Measurements from ENCODE around the gene ICA1L. TPM values are rescaled to one million over a fixed set of nuclear protein-coding genes. Genes with fewer than 3 reads are reported as not detected.
"Not testable (repeated sequence)": the region's sequence is repeated elsewhere in the genome, so short reads cannot be mapped to it uniquely, and the experiment has no call there.

The ICA1L gene
- total and polyA plus RNA-seq, 7 donors = 0.65 to 5.5 (median 5.0) TPM

DNA sequence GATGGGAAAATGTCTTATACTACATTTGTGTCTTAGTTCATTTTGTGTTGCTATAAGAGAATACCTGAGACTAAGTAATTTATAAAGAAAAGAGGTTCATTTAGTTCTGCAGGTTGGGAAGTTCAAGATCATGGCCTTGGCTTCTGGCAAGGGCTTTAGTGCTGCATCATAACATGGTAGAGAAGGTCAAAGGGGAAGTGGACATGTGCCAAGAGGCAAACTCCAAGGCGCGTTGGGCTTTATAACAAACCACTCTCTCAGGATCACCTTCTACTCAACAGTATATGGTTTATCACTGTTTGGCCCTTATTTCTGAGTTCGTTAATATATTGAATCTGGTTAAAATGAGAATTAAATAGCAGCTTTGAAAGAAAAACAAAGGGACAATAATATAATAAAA lies 58.2 kb downstream of the ICA1L start:
- ATAC-seq = no peak
- Histone ChIP-seq H3K27me3 (ENCODE audit: insufficient read depth in 3 of 3, low read length in 2 of 3) (no peaks in the 10 kb centered on the region), H3K27ac (no peak overlapping the region), H3K36me3 (ENCODE audit: insufficient read depth in 1 of 2, low read depth in 1 of 2) (peaks cover 0 to 4% of the 10 kb centered on the region in 2 donors), H3K9me3 (no peaks in the 10 kb centered on the region), H3K4me3 (no peak overlapping the region), H3K4me1 (peaks cover 5% of the 10 kb centered on the region)
- TF ChIP-seq, protein P1, sequence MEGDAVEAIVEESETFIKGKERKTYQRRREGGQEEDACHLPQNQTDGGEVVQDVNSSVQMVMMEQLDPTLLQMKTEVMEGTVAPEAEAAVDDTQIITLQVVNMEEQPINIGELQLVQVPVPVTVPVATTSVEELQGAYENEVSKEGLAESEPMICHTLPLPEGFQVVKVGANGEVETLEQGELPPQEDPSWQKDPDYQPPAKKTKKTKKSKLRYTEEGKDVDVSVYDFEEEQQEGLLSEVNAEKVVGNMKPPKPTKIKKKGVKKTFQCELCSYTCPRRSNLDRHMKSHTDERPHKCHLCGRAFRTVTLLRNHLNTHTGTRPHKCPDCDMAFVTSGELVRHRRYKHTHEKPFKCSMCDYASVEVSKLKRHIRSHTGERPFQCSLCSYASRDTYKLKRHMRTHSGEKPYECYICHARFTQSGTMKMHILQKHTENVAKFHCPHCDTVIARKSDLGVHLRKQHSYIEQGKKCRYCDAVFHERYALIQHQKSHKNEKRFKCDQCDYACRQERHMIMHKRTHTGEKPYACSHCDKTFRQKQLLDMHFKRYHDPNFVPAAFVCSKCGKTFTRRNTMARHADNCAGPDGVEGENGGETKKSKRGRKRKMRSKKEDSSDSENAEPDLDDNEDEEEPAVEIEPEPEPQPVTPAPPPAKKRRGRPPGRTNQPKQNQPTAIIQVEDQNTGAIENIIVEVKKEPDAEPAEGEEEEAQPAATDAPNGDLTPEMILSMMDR (IDR thresholded peaks at IDR 0.05) = no peak
- intact Hi-C loops (cut with DNase I) = no loop called here
- no peak for DNase-seq
- WGBS, 3 donors = 92 to 98% (median 98%) methylated on average over 3 of the region's 3 CpGs

DNA sequence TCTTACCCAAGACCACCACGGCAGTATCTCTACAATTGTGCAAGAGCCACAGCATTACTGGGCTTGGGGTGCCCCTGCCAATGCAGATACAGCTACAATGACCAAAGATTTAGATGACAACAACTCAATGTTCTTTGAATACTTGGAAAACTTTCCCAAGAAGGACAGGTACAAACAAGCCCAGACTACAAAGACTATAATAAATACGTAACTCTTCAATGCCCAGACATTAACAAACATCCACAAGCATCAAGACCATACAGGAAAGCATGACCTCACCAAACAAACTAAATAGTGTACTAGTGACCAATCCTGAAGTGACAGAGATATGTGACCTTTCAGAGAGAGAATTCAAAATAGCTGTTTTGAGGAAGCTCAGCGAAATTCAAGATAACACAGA lies 62.8 kb downstream of the ICA1L start:
- H3K27me3 ChIP-seq (ENCODE audit: insufficient read depth in 3 of 3, low read length in 2 of 3) = no peaks in the 10 kb centered on the region
- no peak overlapping the region for H3K4me3 ChIP-seq
- no peaks in the 10 kb centered on the region for H3K9me3 ChIP-seq
- H3K27ac ChIP-seq = no peak overlapping the region
- ATAC-seq = no peak
- intact Hi-C loops (cut with DNase I) = no loop called here
- no peak for DNase-seq
- TF ChIP-seq, protein P1 (IDR thresholded peaks at IDR 0.05) = no peak
- peaks cover 0 to 4% of the 10 kb centered on the region in 2 donors for H3K36me3 ChIP-seq (ENCODE audit: insufficient read depth in 1 of 2, low read depth in 1 of 2)
- 95 to 96% (median 95%) methylated on average over 3 of the region's 3 CpGs for WGBS, 3 donors
- peaks cover 8% of the 10 kb centered on the region for H3K4me1 ChIP-seq

DNA sequence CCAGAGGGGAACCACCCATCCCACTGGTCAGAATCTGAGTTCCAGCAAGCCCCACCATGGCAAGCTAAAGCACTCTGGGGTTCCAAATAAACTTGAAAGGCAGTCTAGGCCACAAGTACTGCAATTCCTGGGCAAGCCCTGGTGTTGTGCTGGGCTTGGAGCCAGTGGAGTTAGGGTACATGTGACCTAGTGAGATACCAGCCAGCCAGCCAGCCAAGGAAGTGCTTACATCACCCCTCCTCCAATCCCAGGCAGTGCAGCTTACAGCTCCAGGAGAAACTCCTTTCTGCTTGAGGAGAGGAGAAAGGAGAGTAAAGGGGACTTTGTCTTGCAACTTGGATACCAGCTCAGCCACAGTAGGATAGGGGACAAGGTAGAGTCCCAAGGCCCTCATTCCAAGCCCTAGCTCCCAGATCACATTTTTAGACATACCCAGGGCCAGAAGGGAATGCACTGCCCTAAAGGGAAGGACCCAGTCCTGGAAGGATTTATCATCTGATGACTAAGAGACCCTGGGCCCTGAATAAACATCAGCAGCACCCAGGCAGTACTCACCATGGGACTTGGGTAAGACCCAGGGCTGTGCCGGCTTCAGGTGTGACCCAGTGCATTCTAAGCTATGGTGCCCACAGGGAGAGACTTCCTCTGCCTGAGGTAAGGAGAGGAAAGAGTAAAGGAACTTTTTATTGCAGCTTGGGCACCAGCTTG lies 64.0 kb downstream of the ICA1L start:
- intact Hi-C loops (cut with DNase I); H3K36me3 ChIP-seq (ENCODE audit: insufficient read depth in 1 of 2, low read depth in 1 of 2); H3K4me1 ChIP-seq; H3K27me3 ChIP-seq (ENCODE audit: insufficient read depth in 3 of 3, low read length in 2 of 3); H3K4me3 ChIP-seq; H3K9me3 ChIP-seq: not testable (repeated sequence)
- 95 to 96% (median 95%) methylated on average over 1 of the region's 1 CpG for WGBS, 3 donors
- ATAC-seq (peak; percentile 92 to 94 (median 93)), DNase-seq (peak; percentile 76 to 88)
- H3K27ac ChIP-seq = peak overlapping the region; percentile 11

GRCh38 chr2:202805911-202806310 lies 65.7 kb downstream of the ICA1L start:
- peaks cover 14% of the 10 kb centered on the region for H3K4me1 ChIP-seq
- H3K36me3 ChIP-seq (ENCODE audit: insufficient read depth in 1 of 2, low read depth in 1 of 2); H3K27me3 ChIP-seq (ENCODE audit: insufficient read depth in 3 of 3, low read length in 2 of 3); intact Hi-C loops (cut with DNase I); H3K9me3 ChIP-seq: not testable (repeated sequence)
- ATAC-seq = peak; percentile 83 to 93 (median 90)
- peak; percentile 43 to 78 for DNase-seq
- peak overlapping the region; percentile 47 for H3K27ac ChIP-seq
- whole genome bisulfite sequencing, 3 donors = 28 to 34% (median 32%) methylated on average over 9 of the region's 9 CpGs
- H3K4me3 ChIP-seq = peak overlapping the region; percentile 39

DNA sequence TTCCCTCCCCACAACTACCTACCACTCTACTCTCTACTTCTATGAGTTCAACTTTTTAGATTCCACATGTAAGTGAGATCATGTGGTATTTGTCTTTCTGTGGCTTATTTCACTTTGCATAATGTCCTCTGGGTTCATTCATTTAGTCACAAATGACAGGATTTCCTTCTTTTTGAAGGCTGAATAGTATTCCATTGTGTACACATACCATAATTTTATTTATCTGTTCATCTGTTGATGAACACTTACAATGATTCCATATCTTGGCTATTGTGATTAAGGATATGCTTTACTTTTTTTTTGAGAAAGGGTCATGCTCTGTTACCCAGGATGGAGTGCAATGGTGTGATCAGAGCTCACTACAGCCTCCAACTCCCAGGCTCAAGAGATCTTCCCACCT lies 73.6 kb downstream of the ICA1L start:
- no peak for DNase-seq
- Histone ChIP-seq H3K36me3 (ENCODE audit: insufficient read depth in 1 of 2, low read depth in 1 of 2) (no peaks in the 10 kb centered on the region), H3K4me1 (peaks cover 6% of the 10 kb centered on the region), H3K27ac (no peak overlapping the region), H3K4me3 (no peak overlapping the region), H3K9me3 (no peaks in the 10 kb centered on the region), H3K27me3 (ENCODE audit: insufficient read depth in 3 of 3, low read length in 2 of 3) (no peaks in the 10 kb centered on the region)
- TF ChIP-seq, protein P1 (IDR thresholded peaks at IDR 0.05) = no peak
- no peak for ATAC-seq
- intact Hi-C loops (cut with DNase I) = no loop called here

GRCh38 chr2:202790676-202791075 lies 80.9 kb downstream of the ICA1L start:
- H3K9me3 ChIP-seq = no peaks in the 10 kb centered on the region
- no peak for DNase-seq
- intact Hi-C loops (cut with DNase I) = no loop called here
- H3K4me1 ChIP-seq = no peaks in the 10 kb centered on the region
- 87 to 95% (median 94%) methylated on average over 2 of the region's 2 CpGs for WGBS, 3 donors
- no peak for ATAC-seq
- no peaks in the 10 kb centered on the region for H3K27me3 ChIP-seq (ENCODE audit: insufficient read depth in 3 of 3, low read length in 2 of 3)
- no peak overlapping the region for H3K4me3 ChIP-seq
- H3K36me3 ChIP-seq (ENCODE audit: insufficient read depth in 1 of 2, low read depth in 1 of 2) = peaks cover 0 to 15% of the 10 kb centered on the region in 2 donors
- TF ChIP-seq, protein P1 (IDR thresholded peaks at IDR 0.05) = no peak
- no peak overlapping the region for H3K27ac ChIP-seq

Measured in psoas muscle (tissue), 8 donors.